ENCODE measurements around the gene RASA1.

RASA1 gene

GRCh38 chr5:87400305-87400899 lies 132.7 kb downstream of the RASA1 start:
- DNase-seq (ENCODE audit: low read depth in 4 of 4, low spot score in 1 of 4), result no peak

- DNase-seq (ENCODE audit: low read depth in 4 of 4, low spot score in 1 of 4), result no peak
These were observed 133.9 kb downstream of the RASA1 start for GRCh38 chr5:87401626-87402025.

- no peak for DNase-seq (ENCODE audit: low read depth in 4 of 4, low spot score in 1 of 4)
These were observed 135.7 kb downstream of the RASA1 start for GRCh38 chr5:87403409-87403808.

GRCh38 chr5:87403899-87404298 lies 136.2 kb downstream of the RASA1 start:
- no peak for DNase-seq (ENCODE audit: low read depth in 4 of 4, low spot score in 1 of 4)

GRCh38 chr5:87404359-87404758 lies 136.7 kb downstream of the RASA1 start:
- no peak for DNase-seq (ENCODE audit: low read depth in 4 of 4, low spot score in 1 of 4)

- DNase-seq (ENCODE audit: low read depth in 4 of 4, low spot score in 1 of 4), result no peak
These were observed 137.9 kb downstream of the RASA1 start for GRCh38 chr5:87405472-87406155.

GRCh38 chr5:87408204-87408603 lies 140.5 kb downstream of the RASA1 start:
- DNase-seq (ENCODE audit: low read depth in 4 of 4, low spot score in 1 of 4), result no peak

GRCh38 chr5:87410931-87411330 lies 143.2 kb downstream of the RASA1 start:
- no peak for DNase-seq (ENCODE audit: low read depth in 4 of 4, low spot score in 1 of 4)

- no peak for DNase-seq (ENCODE audit: low read depth in 4 of 4, low spot score in 1 of 4)
These were observed 143.9 kb downstream of the RASA1 start for GRCh38 chr5:87411586-87411972.

- peak in 2 of 4 experiments; percentile 13 to 15 for DNase-seq (ENCODE audit: low read depth in 4 of 4, low spot score in 1 of 4)
These were observed 144.4 kb downstream of the RASA1 start for GRCh38 chr5:87411973-87412629.

GRCh38 chr5:87412630-87413342 lies 145.1 kb downstream of the RASA1 start, which contains the start of gene CCNH:
Gene CCNH (minus strand): TSS chr5:87412930. CDS start chr5:87412794, 136 bp downstream.
- peak; percentile 84 to 95 (median 90) for DNase-seq (ENCODE audit: low read depth in 4 of 4, low spot score in 1 of 4)

GRCh38 chr5:87413343-87413645 lies 145.6 kb downstream of the RASA1 start:
- no peak for DNase-seq (ENCODE audit: low read depth in 4 of 4, low spot score in 1 of 4)

- DNase-seq (ENCODE audit: low read depth in 4 of 4, low spot score in 1 of 4), result no peak
These were observed 150.8 kb downstream of the RASA1 start for GRCh38 chr5:87418506-87418905.

- DNase-seq (ENCODE audit: low read depth in 4 of 4, low spot score in 1 of 4), result no peak
These were observed 153.6 kb downstream of the RASA1 start for GRCh38 chr5:87421307-87421706.

- DNase-seq (ENCODE audit: low read depth in 4 of 4, low spot score in 1 of 4), result no peak
These were observed 156.1 kb downstream of the RASA1 start for GRCh38 chr5:87423755-87424154.

GRCh38 chr5:87430863-87431457 lies 163.3 kb downstream of the RASA1 start:
- no peak for DNase-seq (ENCODE audit: low read depth in 4 of 4, low spot score in 1 of 4)

GRCh38 chr5:87432460-87432859 lies 164.8 kb downstream of the RASA1 start:
- no peak for DNase-seq (ENCODE audit: low read depth in 4 of 4, low spot score in 1 of 4)

- DNase-seq (ENCODE audit: low read depth in 4 of 4, low spot score in 1 of 4), result no peak
These were observed 166.3 kb downstream of the RASA1 start for GRCh38 chr5:87433945-87434344.

- DNase-seq (ENCODE audit: low read depth in 4 of 4, low spot score in 1 of 4), result no peak
These were observed 166.8 kb downstream of the RASA1 start for GRCh38 chr5:87434461-87434860.

- no peak for DNase-seq (ENCODE audit: low read depth in 4 of 4, low spot score in 1 of 4)
These were observed 167.5 kb downstream of the RASA1 start for GRCh38 chr5:87435144-87435694.

- DNase-seq (ENCODE audit: low read depth in 4 of 4, low spot score in 1 of 4), result no peak
These were observed 170.0 kb downstream of the RASA1 start for GRCh38 chr5:87437724-87438123.
